Loucy (cell line): ENCODE results near the gene DDB1.

Experiments
- H2AFZ ChIP-seq: fragments of 200-600 bp; sonication (generic); 2 replicates; pipeline ENCODE4 v1.6.0; 2016; ENCODE audit warnings: antibody characterized with exemption, mild to moderate bottlenecking, low read length, moderate library complexity
- H3F3A ChIP-seq: fragments of 200-600 bp; 2 replicates; pipeline ENCODE4 v1.6.0; 2016; ENCODE audit warnings: antibody characterized with exemption, low read depth, mild to moderate bottlenecking
- H3K27me3 ChIP-seq: fragments of 200-600 bp; sonication (generic); 2 replicates; pipeline ENCODE4 v1.6.1; 2014; ENCODE audit warnings: low read length, mild to moderate bottlenecking; ENCODE audit not compliant: insufficient read depth, poor library complexity, severe bottlenecking
- H3K36me3 ChIP-seq: fragments of 200-600 bp; sonication (generic); 2 replicates; pipeline ENCODE4 v1.6.1; 2016; ENCODE audit warnings: low read length; ENCODE audit not compliant: insufficient read depth
- H3K4me1 ChIP-seq: fragments of 200-600 bp; sonication (generic); 2 replicates; pipeline ENCODE4 v1.5.1; 2014; ENCODE audit warnings: low read length, mild to moderate bottlenecking; ENCODE audit not compliant: insufficient read depth, poor library complexity, severe bottlenecking
- H3K4me2 ChIP-seq: fragments of 200-600 bp; sonication (generic); 2 replicates; pipeline ENCODE4 v1.6.0; 2014; ENCODE audit warnings: antibody characterized with exemption, low read length, low read depth, mild to moderate bottlenecking; ENCODE audit not compliant: poor library complexity, severe bottlenecking
- H3K4me3 ChIP-seq: fragments of 200-600 bp; sonication (generic); 2 replicates; pipeline ENCODE4 v1.5.1; 2014; ENCODE audit warnings: low read length, mild to moderate bottlenecking, mixed read lengths; ENCODE audit not compliant: poor library complexity, severe bottlenecking
- H3K79me2 ChIP-seq: fragments of 200-600 bp; sonication (generic); 2 replicates; pipeline ENCODE4 v1.6.1; 2014; ENCODE audit warnings: low read length; ENCODE audit not compliant: insufficient read depth
- H3K9ac ChIP-seq: fragments of 200-600 bp; sonication (generic); 2 replicates; pipeline ENCODE4 v1.6.0; 2014; ENCODE audit warnings: mild to moderate bottlenecking, low read depth, low read length, moderate library complexity; ENCODE audit not compliant: poor library complexity, severe bottlenecking
- H3K9me2 ChIP-seq: fragments of 200-600 bp; sonication (generic); replicated peaks from 2 replicates; pipeline ENCODE4 v1.6.1; 2016; ENCODE audit warnings: low read depth, low read length, mixed read lengths
- H3K9me3 ChIP-seq: fragments of 200-600 bp; sonication (generic); 2 replicates; pipeline ENCODE4 v1.6.1; 2014; ENCODE audit warnings: mild to moderate bottlenecking, antibody characterized with exemption, low read length, low read depth; ENCODE audit not compliant: insufficient read depth
- H4K20me1 ChIP-seq: fragments of 200-600 bp; sonication (generic); 2 replicates; pipeline ENCODE4 v1.6.0; 2014; ENCODE audit warnings: antibody characterized with exemption, low read length, mild to moderate bottlenecking; ENCODE audit not compliant: insufficient read depth, poor library complexity, severe bottlenecking
- CTCF ChIP-seq: fragments of 200-600 bp; sonication (generic); conservative IDR thresholded peaks from 2 replicates; pipeline ENCODE4 v1.5.1; 2014; ENCODE audit warnings: mild to moderate bottlenecking, antibody characterized with exemption, low read length
- EZH2phosphoT487 ChIP-seq: fragments of 200-600 bp; IDR thresholded peaks from 2 replicates; pipeline ENCODE4 v1.6.1; 2018; ENCODE audit warnings: antibody characterized with exemption, mild to moderate bottlenecking, moderate library complexity, borderline replicate concordance

The DDB1 gene

GRCh38 chr11:61352038-61352437 is 19.1 kb upstream of the DDB1 start:
- H3K9me3 ChIP-seq = no peaks in the 10 kb centered on the region
- no peaks in the 10 kb centered on the region for H3K9me2 ChIP-seq
- no peaks in the 10 kb centered on the region for H3K27me3 ChIP-seq
- no peak overlapping the region for H3K4me3 ChIP-seq
- H3K79me2 ChIP-seq = no peaks in the 10 kb centered on the region
- H2AFZ ChIP-seq = no peak overlapping the region
- TF ChIP-seq CTCF (no peak), EZH2phosphoT487 (no peak)
- no peaks in the 10 kb centered on the region for H3K4me1 ChIP-seq
- no peak overlapping the region for H3K4me2 ChIP-seq
- no peaks in the 10 kb centered on the region for H3F3A ChIP-seq
- H3K36me3 ChIP-seq = no peaks in the 10 kb centered on the region; the same call in 1 of the 2 replicates
- no peaks in the 10 kb centered on the region for H4K20me1 ChIP-seq
- H3K9ac ChIP-seq = no peak overlapping the region

- H3K79me2 ChIP-seq = no peaks in the 10 kb centered on the region
- no peak overlapping the region for H3K9ac ChIP-seq
- H3K27me3 ChIP-seq = no peaks in the 10 kb centered on the region
- H3K36me3 ChIP-seq = no peaks in the 10 kb centered on the region; the same call in 1 of the 2 replicates
- peaks cover 11% of the 10 kb centered on the region for H3K4me1 ChIP-seq
- no peak overlapping the region for H2AFZ ChIP-seq
- H3K4me3 ChIP-seq = no peak overlapping the region
- TF ChIP-seq EZH2phosphoT487 (no peak), CTCF (no peak)
- no peak overlapping the region for H3K4me2 ChIP-seq
- H3K9me2 ChIP-seq = no peaks in the 10 kb centered on the region
- H4K20me1 ChIP-seq = no peaks in the 10 kb centered on the region
- H3F3A ChIP-seq = no peaks in the 10 kb centered on the region
- H3K9me3 ChIP-seq = no peaks in the 10 kb centered on the region
Measured at GRCh38 chr11:61350803-61351202, 17.9 kb upstream of the DDB1 start.

GRCh38 chr11:61350336-61350735 is 17.4 kb upstream of the DDB1 start:
- Histone ChIP-seq H3K9ac (no peak overlapping the region), H3K4me1 (peaks cover 11% of the 10 kb centered on the region), H3K4me2 (no peak overlapping the region), H3K27me3 (no peaks in the 10 kb centered on the region), H3K79me2 (no peaks in the 10 kb centered on the region), H4K20me1 (no peaks in the 10 kb centered on the region), H3K4me3 (no peak overlapping the region), H2AFZ (no peak overlapping the region), H3K36me3 (no peaks in the 10 kb centered on the region; the same call in 1 of the 2 replicates), H3K9me3 (no peaks in the 10 kb centered on the region), H3K9me2 (no peaks in the 10 kb centered on the region), H3F3A (no peaks in the 10 kb centered on the region)
- no peak for TF ChIP-seq EZH2phosphoT487
- TF ChIP-seq CTCF = no peak
